Epidermal melanocyte (primary cell): Measurements from ENCODE around the gene ZDHHC8.

ENCODE experiments used
- DNase-seq: peaks from one replicate; pipeline ENCODE4 v3.0.0; 2011; ENCODE audit warnings: low spot score; ENCODE audit not compliant: insufficient read length

Gene ZDHHC8

GRCh38 chr22:20128902-20129746 lies 2.5 kb upstream of the ZDHHC8 start:
- no peak for DNase-seq

GRCh38 chr22:20129747-20130014 lies 1.9 kb upstream of the ZDHHC8 start:
- no peak for DNase-seq

GRCh38 chr22:20130319-20130718 lies 1.3 kb upstream of the ZDHHC8 start:
- no peak for DNase-seq

- peak; percentile 86 for DNase-seq
Measured at GRCh38 chr22:20130731-20131596, 640 bp upstream of the ZDHHC8 start.

GRCh38 chr22:20131859-20132685 lies 468 bp downstream of the ZDHHC8 start:
- DNase-seq = no peak

GRCh38 chr22:20132686-20133246 lies 1.2 kb downstream of the ZDHHC8 start:
- no peak for DNase-seq

- no peak for DNase-seq
Measured at GRCh38 chr22:20133930-20134549, 2.4 kb downstream of the ZDHHC8 start.

- DNase-seq = no peak
Measured at GRCh38 chr22:20135265-20135664, 3.7 kb downstream of the ZDHHC8 start.

GRCh38 chr22:20135806-20136602 lies 4.4 kb downstream of the ZDHHC8 start:
- no peak for DNase-seq

- no peak for DNase-seq
Measured at GRCh38 chr22:20136603-20136873, 4.9 kb downstream of the ZDHHC8 start.

GRCh38 chr22:20137113-20137512 lies 5.5 kb downstream of the ZDHHC8 start:
- no peak for DNase-seq

GRCh38 chr22:20137671-20138416 lies 6.2 kb downstream of the ZDHHC8 start:
- no peak for DNase-seq

- DNase-seq = no peak
Measured at GRCh38 chr22:20138417-20138738, 6.8 kb downstream of the ZDHHC8 start.

- no peak for DNase-seq
Measured at GRCh38 chr22:20138868-20139267, 7.3 kb downstream of the ZDHHC8 start.

- no peak for DNase-seq
Measured at GRCh38 chr22:20139391-20140106, 7.9 kb downstream of the ZDHHC8 start.

GRCh38 chr22:20140107-20140445 lies 8.5 kb downstream of the ZDHHC8 start:
- DNase-seq = no peak

GRCh38 chr22:20140521-20140964 lies 8.9 kb downstream of the ZDHHC8 start:
- DNase-seq = no peak

GRCh38 chr22:20141186-20142077 lies 9.8 kb downstream of the ZDHHC8 start:
- DNase-seq = no peak
